Epithelial cell of proximal tubule (primary cell): Measurements from ENCODE around the gene AVL9. TPM values are rescaled to one million over a fixed set of nuclear protein-coding genes. Genes with fewer than 3 reads are reported as not detected.

Source experiments
- DNase-seq: peaks from one replicate; pipeline ENCODE4 v3.0.0-alpha.2; 2011; ENCODE audit warnings: low read depth
- H3K4me3 ChIP-seq: 2 replicates; pipeline ENCODE4 v1.5.1; 2011; ENCODE audit warnings: low read depth, mild to moderate bottlenecking, low read length
- CTCF ChIP-seq: conservative IDR thresholded peaks from 2 replicates; pipeline ENCODE4 v1.5.1; 2012; ENCODE audit warnings: low read depth, mild to moderate bottlenecking, low read length
- total RNA-seq: library from RNA; depleted of rRNA; stranded (reverse); fragments of >200 nt; gene quantifications from 2 replicates; pipeline ENCODE4 v1.2.3, GENCODE V29; 2015

AVL9 gene
- total RNA-seq, 1 donor from 2014 or later: 56.7 TPM

GRCh38 chr7:32519763-32520162, 24.5 kb downstream of the AVL9 start:
- H3K4me3 ChIP-seq: no peak overlapping the region
- no peak for DNase-seq
- no peak for TF ChIP-seq CTCF

GRCh38 chr7:32522746-32523530, 27.6 kb downstream of the AVL9 start:
- H3K4me3 ChIP-seq: no peak overlapping the region
- TF ChIP-seq CTCF: no peak
- no peak for DNase-seq

DNA sequence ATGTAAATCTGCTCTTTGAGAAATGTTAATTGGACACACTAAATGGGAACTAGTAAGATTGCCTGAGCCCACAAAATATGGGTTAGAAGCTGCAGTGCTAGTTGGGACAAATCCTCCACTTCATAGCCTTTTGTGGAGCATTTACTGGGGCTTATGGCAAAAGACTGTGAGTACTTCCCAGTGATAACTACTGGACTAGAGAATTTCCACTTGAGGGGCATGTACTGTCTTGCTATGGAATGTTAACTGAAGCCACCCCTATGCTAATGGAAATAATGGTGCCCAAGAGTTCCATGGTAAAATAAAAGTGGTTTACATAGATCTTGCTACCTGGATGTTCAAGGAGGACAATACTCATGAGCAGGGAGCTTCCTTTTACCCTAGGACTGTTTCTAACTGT, 29.3 kb downstream of the AVL9 start:
- no peak for DNase-seq
- H3K4me3 ChIP-seq: no peak overlapping the region
- no peak for TF ChIP-seq CTCF

DNA sequence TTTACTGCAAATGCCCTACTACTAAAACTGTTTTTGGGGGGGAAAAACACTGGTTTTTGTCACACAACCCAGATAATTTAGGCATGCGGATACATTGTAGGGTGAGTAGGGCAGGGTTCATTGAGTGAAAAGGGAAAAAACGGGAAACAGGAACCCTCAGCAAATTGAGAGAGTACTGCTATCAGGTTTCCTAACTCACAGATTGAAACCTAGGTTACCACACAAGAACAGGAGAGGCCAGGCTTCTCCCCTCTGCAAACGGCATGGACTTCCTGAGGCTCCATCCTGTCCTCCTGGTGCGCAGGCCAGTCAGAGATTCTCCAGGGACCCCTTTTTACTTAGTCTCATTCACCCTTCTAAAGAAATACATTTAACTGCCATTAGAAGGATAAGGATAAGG, 30.6 kb downstream of the AVL9 start:
- no peak for DNase-seq
- no peak overlapping the region for H3K4me3 ChIP-seq
- no peak for TF ChIP-seq CTCF

GRCh38 chr7:32531402-32531801, 36.1 kb downstream of the AVL9 start:
- DNase-seq: no peak
- no peak for TF ChIP-seq CTCF
- H3K4me3 ChIP-seq: no peak overlapping the region

DNA sequence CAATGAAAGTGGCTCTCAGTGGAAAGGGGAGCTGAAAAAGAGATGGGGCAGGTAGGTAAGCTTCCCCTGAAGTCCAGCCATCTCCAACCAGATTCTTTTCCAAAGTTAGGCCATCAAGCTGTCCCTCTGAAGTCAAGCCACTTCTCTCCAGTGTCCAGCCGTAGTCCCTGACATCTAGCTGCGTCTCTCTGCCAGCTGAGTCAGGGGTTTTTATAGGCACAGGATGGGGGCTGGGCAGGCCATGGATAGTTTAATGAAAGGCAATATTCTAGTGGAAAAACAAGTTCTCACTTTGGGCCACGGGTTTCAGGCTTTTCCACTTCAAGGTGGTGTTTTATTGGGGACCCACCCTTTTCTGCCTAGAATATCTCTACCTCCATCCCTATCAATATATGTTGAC, 36.8 kb downstream of the AVL9 start:
- no peak overlapping the region for H3K4me3 ChIP-seq
- no peak for TF ChIP-seq CTCF
- DNase-seq: no peak

GRCh38 chr7:32532716-32533115, 37.4 kb downstream of the AVL9 start:
- TF ChIP-seq CTCF: no peak
- no peak for DNase-seq
- H3K4me3 ChIP-seq: no peak overlapping the region
